Measurements from ENCODE around the gene COQ8B. TPM values are rescaled to one million over a fixed set of nuclear protein-coding genes. Genes with fewer than 3 reads are reported as not detected.
A peak's percentile ranks its signal among the peaks of the same experiment; 100 is the strongest.

The COQ8B gene
- total RNA-seq, 2 experiments from 2014 or later = 21.5 to 27.2 TPM

GRCh38 chr19:40672573-40673299 lies 44.0 kb downstream of the COQ8B start:
- Mint-ChIP-seq H3K4me3 (no peak overlapping the region), H3K36me3 (ENCODE audit: low read depth) (peaks cover 17% of the 10 kb centered on the region), H3K4me1 (ENCODE audit: low read depth) (no peaks in the 10 kb centered on the region), H3K27me3 (ENCODE audit: low read depth) (no peaks in the 10 kb centered on the region), H3K27ac (no peak overlapping the region), H3K9me3 (ENCODE audit: insufficient read depth) (no peaks in the 10 kb centered on the region)
- ATAC-seq = no peak
- ChIA-PET CTCF (interaction anchor here (1.9 kb wide), 1 partner anchor 9 kb away, joined by 4 read pairs; no protein-coding TSS in a partner anchor), POLR2A (no interaction called here)
- DNase-seq = no peak

GRCh38 chr19:40672038-40672437 lies 44.6 kb downstream of the COQ8B start:
- Mint-ChIP-seq H3K36me3 (ENCODE audit: low read depth) (peaks cover 17% of the 10 kb centered on the region), H3K27ac (no peak overlapping the region), H3K27me3 (ENCODE audit: low read depth) (no peaks in the 10 kb centered on the region), H3K4me3 (no peak overlapping the region), H3K9me3 (ENCODE audit: insufficient read depth) (no peaks in the 10 kb centered on the region), H3K4me1 (ENCODE audit: low read depth) (no peaks in the 10 kb centered on the region)
- ATAC-seq (no peak), DNase-seq (no peak)
- ChIA-PET CTCF (interaction anchor here (1.9 kb wide), 1 partner anchor 9 kb away, joined by 4 read pairs; no protein-coding TSS in a partner anchor), POLR2A (no interaction called here)

DNA sequence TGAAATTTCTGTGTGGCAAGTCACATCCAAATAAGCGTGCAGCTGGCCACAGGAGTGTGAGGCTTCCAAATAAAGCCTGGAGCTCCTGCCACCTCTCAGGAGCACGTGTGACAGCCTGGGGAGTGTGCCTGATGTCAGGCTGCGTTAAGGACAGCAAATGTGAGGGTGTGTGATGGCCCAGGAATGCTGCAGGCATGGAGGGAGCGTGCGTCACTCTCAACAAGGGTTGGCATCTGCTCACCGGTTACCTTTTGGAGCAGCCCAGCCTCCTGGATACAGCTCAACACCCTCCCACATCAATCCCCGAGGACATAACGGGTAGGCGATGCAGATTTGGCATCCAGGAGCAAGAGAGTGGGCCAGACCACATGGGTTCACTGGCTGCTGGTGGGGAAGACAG lies 45.3 kb downstream of the COQ8B start:
- POLR2A ChIA-PET = no interaction called here
- Mint-ChIP-seq H3K9me3 (ENCODE audit: insufficient read depth) (no peaks in the 10 kb centered on the region), H3K36me3 (ENCODE audit: low read depth) (peaks cover 19% of the 10 kb centered on the region), H3K4me1 (ENCODE audit: low read depth) (no peaks in the 10 kb centered on the region), H3K27me3 (ENCODE audit: low read depth) (no peaks in the 10 kb centered on the region), H3K27ac (peak overlapping the region; percentile 8), H3K4me3 (no peak overlapping the region)
- ATAC-seq = no peak
- CTCF ChIA-PET = interaction anchor here (0.8 to 1.9 kb wide), 2 partner anchors 8 to 127 kb away, joined by 3 to 4 read pairs; partner anchors contain the start of gene EGLN2
- DNase-seq = no peak

DNA sequence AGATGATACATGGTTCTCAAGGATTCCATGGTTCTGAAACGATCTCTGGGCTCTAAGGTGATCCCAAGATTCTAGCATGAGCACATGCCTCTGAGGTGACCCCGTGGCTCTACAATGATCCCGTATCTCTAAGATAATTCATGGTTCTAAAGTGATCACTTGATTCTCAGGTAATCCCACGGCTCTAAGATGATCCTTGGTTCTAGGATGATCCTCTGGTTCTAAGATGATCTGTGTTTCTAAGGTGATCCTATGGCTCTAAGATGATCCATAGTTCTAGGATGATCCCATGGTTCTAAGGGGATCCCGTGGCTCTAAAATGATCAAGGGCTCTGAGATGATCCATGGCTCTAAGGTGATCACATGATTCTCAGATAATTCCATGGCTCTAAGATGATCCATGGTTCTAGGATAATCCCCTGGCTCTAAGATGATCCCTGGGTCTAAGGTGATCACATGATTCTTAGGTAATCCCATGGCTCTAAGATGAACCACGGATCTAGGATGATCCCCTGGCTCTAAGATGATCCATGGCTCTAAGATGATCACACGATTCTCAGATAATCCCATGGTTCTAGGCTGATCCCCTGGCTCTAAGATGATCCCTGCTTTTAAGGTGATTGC lies 47.6 kb downstream of the COQ8B start:
- Mint-ChIP-seq H3K27me3 (ENCODE audit: low read depth) (no peaks in the 10 kb centered on the region), H3K4me1 (ENCODE audit: low read depth) (no peaks in the 10 kb centered on the region), H3K36me3 (ENCODE audit: low read depth) (peaks cover 19% of the 10 kb centered on the region), H3K4me3 (no peak overlapping the region), H3K9me3 (ENCODE audit: insufficient read depth) (no peaks in the 10 kb centered on the region), H3K27ac (no peak overlapping the region)
- no peak for DNase-seq
- CTCF ChIA-PET = no interaction called here
- POLR2A ChIA-PET = no interaction called here
- ATAC-seq = no peak

DNA sequence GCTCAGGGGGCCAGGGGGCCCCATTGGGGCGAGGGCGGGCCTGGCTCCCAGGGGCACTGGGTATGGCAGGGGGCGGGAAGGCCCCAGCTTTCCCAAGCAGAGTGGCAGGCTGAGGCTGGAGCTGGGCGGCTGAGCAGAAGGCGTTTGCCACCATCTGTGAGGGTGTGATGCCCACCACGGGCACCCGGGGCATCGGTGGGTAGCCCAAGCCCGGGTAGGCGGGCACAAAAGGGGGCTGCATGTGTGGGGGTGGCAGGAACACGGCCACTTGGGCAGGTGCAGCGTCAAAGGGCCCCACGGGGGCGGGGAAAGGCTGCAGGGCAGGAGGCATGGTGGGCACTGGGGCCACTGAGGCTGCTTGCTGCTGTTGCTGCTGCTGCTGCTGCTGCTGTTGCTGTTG lies 49.1 kb downstream of the COQ8B start:
- CTCF ChIA-PET = interaction anchor here (1.1 kb wide), 1 partner anchor 32 kb away, joined by 3 read pairs; no protein-coding TSS in a partner anchor
- no peak for DNase-seq
- Mint-ChIP-seq H3K4me3 (no peak overlapping the region), H3K27ac (no peak overlapping the region), H3K9me3 (ENCODE audit: insufficient read depth) (no peaks in the 10 kb centered on the region), H3K4me1 (ENCODE audit: low read depth) (peaks cover 7% of the 10 kb centered on the region), H3K36me3 (ENCODE audit: low read depth) (peaks cover 19% of the 10 kb centered on the region), H3K27me3 (ENCODE audit: low read depth) (no peaks in the 10 kb centered on the region)
- POLR2A ChIA-PET = no interaction called here
- no peak for ATAC-seq

DNA sequence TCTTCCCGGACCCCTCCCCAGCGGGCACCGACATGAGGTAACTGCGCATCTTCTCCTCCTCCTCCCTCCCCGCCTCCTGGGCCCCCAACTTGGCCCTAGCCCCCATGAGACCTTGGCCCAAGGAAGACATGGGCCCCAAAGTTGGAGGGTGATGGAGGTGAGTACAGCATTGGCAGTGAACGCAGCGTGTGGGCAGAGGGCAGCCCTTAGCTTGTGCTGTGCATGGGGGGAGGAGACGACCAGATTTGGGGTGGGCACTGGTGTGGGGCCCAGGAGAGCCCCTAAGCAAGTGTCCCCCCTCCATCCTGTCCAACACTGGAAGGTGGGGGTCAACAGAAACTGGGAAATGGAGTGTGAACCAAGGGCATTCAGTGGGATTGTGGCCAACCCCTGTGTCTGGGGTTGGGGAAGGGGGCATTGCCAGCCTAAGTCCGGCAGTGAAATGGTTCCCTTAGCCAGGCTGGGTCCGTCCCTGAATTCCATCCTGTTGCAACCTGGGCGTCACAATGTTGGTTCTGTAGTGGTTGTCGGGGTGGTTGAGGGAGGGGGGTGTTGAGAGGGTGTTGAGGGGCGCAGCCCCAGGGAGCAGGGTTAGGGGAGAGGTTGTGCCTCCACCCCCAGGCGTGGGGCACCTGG lies 49.8 kb downstream of the COQ8B start:
- Mint-ChIP-seq H3K4me3 (no peak overlapping the region), H3K27ac (no peak overlapping the region), H3K9me3 (ENCODE audit: insufficient read depth) (no peaks in the 10 kb centered on the region), H3K27me3 (ENCODE audit: low read depth) (no peaks in the 10 kb centered on the region), H3K36me3 (ENCODE audit: low read depth) (peaks cover 19% of the 10 kb centered on the region), H3K4me1 (ENCODE audit: low read depth) (peaks cover 7% of the 10 kb centered on the region)
- ChIA-PET CTCF (no interaction called here), POLR2A (no interaction called here)
- ATAC-seq = no peak
- no peak for DNase-seq

DNA sequence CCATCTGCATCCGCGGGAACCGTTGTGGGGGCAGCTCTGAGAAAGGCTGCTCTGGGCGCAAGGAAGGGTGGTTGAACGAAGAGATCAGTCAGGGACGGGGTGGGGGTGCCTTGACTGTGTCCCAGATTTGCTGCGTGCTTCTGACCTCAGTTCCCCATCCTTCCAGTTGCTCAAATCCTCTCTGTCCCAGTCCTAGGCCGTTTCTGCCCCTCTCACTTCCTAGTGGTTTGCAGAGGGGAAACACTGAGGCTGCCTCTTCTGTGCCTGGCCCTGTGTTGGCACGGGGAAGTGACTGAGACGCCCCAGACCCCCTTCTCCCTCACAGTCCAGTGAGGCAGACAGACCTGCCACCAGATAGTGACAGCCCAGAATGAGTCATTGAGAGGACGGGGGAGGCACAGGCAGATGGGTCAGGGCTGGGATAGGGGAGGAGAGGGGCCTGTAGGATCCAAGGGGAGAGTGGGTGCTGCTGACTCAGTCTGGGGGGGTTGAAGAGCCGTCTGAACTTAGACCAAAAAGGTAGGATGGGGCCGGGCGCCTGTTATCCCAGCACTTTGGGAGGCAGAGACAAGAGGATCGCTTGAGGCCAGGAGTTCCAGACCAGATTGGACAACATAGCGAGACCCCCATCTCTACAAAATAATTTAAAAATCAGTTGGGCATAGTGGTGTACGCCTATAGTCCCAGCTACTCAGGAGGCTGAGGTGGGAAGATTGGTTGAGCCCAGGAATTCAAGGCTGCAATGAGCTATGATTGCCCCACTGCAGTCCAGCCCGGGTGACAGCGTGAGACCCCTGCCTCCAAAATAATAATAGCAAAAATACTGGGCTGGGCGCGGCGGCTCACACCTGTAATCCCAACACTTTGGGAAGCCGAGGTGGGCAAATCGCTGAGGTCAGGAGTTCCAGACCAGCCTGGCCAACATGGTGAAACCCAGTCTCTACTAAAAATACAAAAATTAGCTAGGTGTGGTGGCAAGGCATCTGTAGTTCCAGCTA lies 52.7 kb downstream of the COQ8B start:
- Mint-ChIP-seq H3K4me1 (ENCODE audit: low read depth) (peaks cover 7% of the 10 kb centered on the region), H3K36me3 (ENCODE audit: low read depth) (peaks cover 6% of the 10 kb centered on the region), H3K4me3 (peak overlapping the region; percentile 78), H3K27me3 (ENCODE audit: low read depth) (peaks cover 6% of the 10 kb centered on the region), H3K9me3 (ENCODE audit: insufficient read depth) (no peaks in the 10 kb centered on the region), H3K27ac (peak overlapping the region; percentile 70)
- DNase-seq = no peak
- ChIA-PET POLR2A (interaction anchor here (1.2 to 1.9 kb wide), 4 partner anchors 53 to 143 kb away, joined by 3 to 9 read pairs (median 4); partner anchors contain the start of genes ITPKC and RAB4B), CTCF (interaction anchor here (0.6 to 5.8 kb wide), 26 partner anchors 8 to 607 kb away, joined by 3 to 47 read pairs (median 4); partner anchors contain the start of genes ACTMAP, COQ8B, EGLN2 and ITPKC)
- no peak for ATAC-seq

DNA sequence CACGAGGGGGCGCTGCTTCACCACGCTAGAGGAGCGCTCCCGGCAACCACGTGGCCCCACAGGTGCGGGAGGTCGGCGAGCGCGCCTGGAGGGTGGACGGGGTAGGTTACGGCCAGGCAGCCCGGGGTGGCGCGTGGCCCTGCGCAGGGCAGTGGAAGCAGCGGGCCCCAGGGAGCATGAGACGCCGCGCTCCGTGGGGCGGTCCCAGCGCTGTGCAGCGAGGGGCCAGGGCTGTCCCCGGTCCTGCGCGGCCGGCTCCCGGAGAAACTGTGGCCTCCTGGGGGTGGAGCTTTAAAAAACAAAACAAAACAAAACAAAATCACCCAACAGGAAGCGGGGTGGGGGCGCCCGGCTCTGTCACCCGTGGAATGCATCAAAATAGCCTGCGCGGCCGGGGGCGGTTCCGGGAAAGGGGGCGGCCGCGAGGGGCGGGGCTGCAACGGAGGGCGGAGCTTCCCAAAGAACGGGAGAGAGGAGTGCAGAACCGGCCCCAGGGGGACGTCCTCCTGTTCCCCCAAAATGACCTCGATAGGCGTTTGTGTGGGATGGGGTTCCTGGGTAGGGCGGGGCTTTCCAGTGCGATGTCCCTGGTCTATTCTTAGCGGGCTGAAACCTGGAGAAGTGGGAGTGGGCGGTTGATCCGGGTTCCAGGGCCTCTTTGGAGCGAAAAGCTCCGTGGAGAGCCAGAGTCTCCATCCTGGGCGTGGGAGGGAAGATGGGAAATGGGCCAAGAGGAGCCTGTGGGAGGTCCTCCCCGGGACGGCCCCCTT lies 53.6 kb downstream of the COQ8B start:
- peak overlapping the region; percentile 78 for H3K4me3 Mint-ChIP-seq
- ChIA-PET POLR2A (interaction anchor here (1.2 to 1.9 kb wide), 3 partner anchors 115 to 144 kb away, joined by 3 to 9 read pairs (median 5); partner anchors contain the start of gene RAB4B), CTCF (interaction anchor here (0.6 to 5.8 kb wide), 27 partner anchors 9 to 606 kb away, joined by 3 to 47 read pairs (median 4); partner anchors contain the start of genes ACTMAP, COQ8B, EGLN2 and ITPKC)
- peaks cover 1% of the 10 kb centered on the region for H3K36me3 Mint-ChIP-seq (ENCODE audit: low read depth)
- peaks cover 7% of the 10 kb centered on the region for H3K4me1 Mint-ChIP-seq (ENCODE audit: low read depth)
- ATAC-seq (peak; percentile 96), DNase-seq (peak; percentile 92)
- H3K27me3 Mint-ChIP-seq (ENCODE audit: low read depth) = peaks cover 6% of the 10 kb centered on the region
- H3K27ac Mint-ChIP-seq = peak overlapping the region; percentile 81
- no peaks in the 10 kb centered on the region for H3K9me3 Mint-ChIP-seq (ENCODE audit: insufficient read depth)

- H3K36me3 Mint-ChIP-seq (ENCODE audit: low read depth) = no peaks in the 10 kb centered on the region
- ChIA-PET CTCF (interaction anchor here (1.1 to 5.8 kb wide), 7 partner anchors 15 to 483 kb away, joined by 3 to 45 read pairs (median 8); partner anchors contain the start of genes ACTMAP and SNRPA), POLR2A (no interaction called here)
Measured at GRCh38 chr19:40661616-40662015, 55.1 kb downstream of the COQ8B start.

GRCh38 chr19:40659566-40659965 lies 57.1 kb downstream of the COQ8B start:
- Mint-ChIP-seq H3K9me3 (ENCODE audit: insufficient read depth) (no peaks in the 10 kb centered on the region), H3K27ac (no peak overlapping the region), H3K27me3 (ENCODE audit: low read depth) (peaks cover 6% of the 10 kb centered on the region), H3K36me3 (ENCODE audit: low read depth) (no peaks in the 10 kb centered on the region), H3K4me1 (ENCODE audit: low read depth) (peaks cover 7% of the 10 kb centered on the region), H3K4me3 (no peak overlapping the region)
- DNase-seq (no peak), ATAC-seq (no peak)
- POLR2A ChIA-PET = interaction anchor here (0.6 kb wide), 1 partner anchor 191 kb away, joined by 3 read pairs; no protein-coding TSS in a partner anchor
- CTCF ChIA-PET = interaction anchor here (1.9 to 5.8 kb wide), 2 partner anchors 25 to 160 kb away, joined by 10 to 45 read pairs; no protein-coding TSS in a partner anchor

More at GRCh38 chr19:40661616-40662015, 55.1 kb downstream of the COQ8B start:
- no peak overlapping the region for H3K27ac Mint-ChIP-seq
- H3K4me1 Mint-ChIP-seq (ENCODE audit: low read depth) = peaks cover 7% of the 10 kb centered on the region
- no peak overlapping the region for H3K4me3 Mint-ChIP-seq
- no peak for ATAC-seq
- peaks cover 6% of the 10 kb centered on the region for H3K27me3 Mint-ChIP-seq (ENCODE audit: low read depth)
- no peak for DNase-seq
- H3K9me3 Mint-ChIP-seq (ENCODE audit: insufficient read depth) = no peaks in the 10 kb centered on the region

All from activated CD8-positive, alpha-beta T cell treated with anti-CD3 and anti-CD28 coated beads, Interleukin-2, amount 10 ng/mL, durations not matched to agents 7 days and 5 days (primary cell).